Neutrophil (primary cell): Measurements from ENCODE around the gene DNAH11.
"Not testable (repeated sequence)": the region's sequence is repeated elsewhere in the genome, so short reads cannot be mapped to it uniquely, and the experiment has no call there.

Source experiments
- H3K27ac ChIP-seq: fragments of 200-600 bp; sonication (generic); 2 replicates; pipeline ENCODE4 v1.5.1; 2016; ENCODE audit warnings: mild to moderate bottlenecking, moderate library complexity
- H3K27me3 ChIP-seq: fragments of 200-600 bp; sonication (generic); 2 replicates; pipeline ENCODE4 v1.6.0; 2016; ENCODE audit warnings: mild to moderate bottlenecking
- H3K36me3 ChIP-seq: fragments of 200-600 bp; sonication (generic); 2 replicates; pipeline ENCODE4 v1.5.1; 2017
- H3K4me1 ChIP-seq, 2 experiments: fragments of 200-600 bp in 1 of 2; sonication (generic) in 1 of 2; 1 replicate in 1 of 2; 2 replicates in 1 of 2; pipeline versions ENCODE4 v1.5.1 to v1.6.1; 2013 to 2016; ENCODE audit warnings: low read depth in 1 of 2, low read length in 1 of 2, mild to moderate bottlenecking in 1 of 2, moderate library complexity in 1 of 2; ENCODE audit not compliant: control insufficient read depth in 1 of 2, insufficient read depth in 1 of 2
- H3K4me3 ChIP-seq, 2 experiments: fragments of 200-600 bp in 1 of 2; sonication (generic) in 1 of 2; 1 replicate in 1 of 2; 2 replicates in 1 of 2; pipeline ENCODE4 v1.5.1; 2013 to 2016; ENCODE audit warnings: low read depth in 1 of 2, low read length in 1 of 2, mild to moderate bottlenecking in 1 of 2, moderate library complexity in 1 of 2
- H3K9me3 ChIP-seq: fragments of 200-600 bp; sonication (generic); 2 replicates; pipeline ENCODE4 v1.5.1; 2016
- CTCF ChIP-seq: fragments of 200-600 bp; sonication (generic); IDR thresholded peaks from 2 replicates; pipeline ENCODE4 v1.5.1; 2016; ENCODE audit warnings: antibody characterized with exemption

The DNAH11 gene

DNA sequence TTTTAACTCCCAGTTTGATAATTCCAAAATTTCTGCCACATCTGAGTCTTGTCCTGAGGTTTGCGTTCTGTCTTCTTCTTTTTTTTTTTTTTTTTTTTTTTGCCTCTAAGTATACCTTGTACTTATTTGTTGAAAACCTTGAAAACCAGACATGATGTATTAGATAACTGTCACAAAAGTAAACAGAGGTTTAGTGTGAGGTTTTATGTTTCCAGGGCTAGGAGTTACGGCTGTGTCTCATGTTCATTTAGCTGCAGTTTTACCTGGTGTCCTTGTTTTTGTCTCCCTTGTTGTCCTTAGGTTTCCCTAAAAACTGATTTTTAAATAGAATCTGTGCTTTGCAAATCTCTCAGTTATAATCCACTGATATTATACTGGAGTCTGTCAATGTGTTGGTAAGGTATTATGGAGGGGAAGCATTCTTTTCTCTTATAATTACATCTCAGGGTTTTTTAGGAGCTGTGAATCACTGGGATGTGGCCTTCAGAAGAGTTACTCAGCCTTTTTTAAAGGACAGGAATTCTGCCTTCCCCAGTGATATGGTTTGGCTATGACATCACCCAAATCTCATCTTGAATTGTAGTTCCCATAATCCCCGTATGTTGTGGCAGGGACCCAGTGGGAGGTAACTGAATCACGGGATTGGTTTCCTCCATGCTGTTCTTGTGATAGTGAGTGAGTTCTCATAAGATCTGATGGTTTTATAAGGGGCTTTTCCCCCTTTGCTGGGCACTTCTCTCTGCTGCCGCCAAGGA, 307.9 kb downstream of the DNAH11 start:
- H3K27me3 ChIP-seq, result no peaks in the 10 kb centered on the region
- no peaks in the 10 kb centered on the region for H3K4me1 ChIP-seq
- no peaks in the 10 kb centered on the region for H3K36me3 ChIP-seq
- H3K27ac ChIP-seq, result no peak overlapping the region
- H3K4me3 ChIP-seq, result no peak overlapping the region
- H3K9me3 ChIP-seq, result no peaks in the 10 kb centered on the region
- no peak for TF ChIP-seq CTCF

- Histone ChIP-seq H3K9me3 (no peaks in the 10 kb centered on the region), H3K4me1 (no peaks in the 10 kb centered on the region), H3K27me3 (no peaks in the 10 kb centered on the region), H3K4me3 (no peak overlapping the region), H3K36me3 (no peaks in the 10 kb centered on the region), H3K27ac (no peak overlapping the region)
- no peak for TF ChIP-seq CTCF
These were observed 308.7 kb downstream of the DNAH11 start for GRCh38 chr7:21851559-21851967.

- H3K4me3 ChIP-seq, H3K36me3 ChIP-seq, H3K9me3 ChIP-seq, H3K27me3 ChIP-seq, H3K27ac ChIP-seq: not testable (repeated sequence)
- peaks cover 5 to 10% of the 10 kb centered on the region in 2 experiments for H3K4me1 ChIP-seq
These were observed 322.9 kb downstream of the DNAH11 start for GRCh38 chr7:21865631-21866204.

DNA sequence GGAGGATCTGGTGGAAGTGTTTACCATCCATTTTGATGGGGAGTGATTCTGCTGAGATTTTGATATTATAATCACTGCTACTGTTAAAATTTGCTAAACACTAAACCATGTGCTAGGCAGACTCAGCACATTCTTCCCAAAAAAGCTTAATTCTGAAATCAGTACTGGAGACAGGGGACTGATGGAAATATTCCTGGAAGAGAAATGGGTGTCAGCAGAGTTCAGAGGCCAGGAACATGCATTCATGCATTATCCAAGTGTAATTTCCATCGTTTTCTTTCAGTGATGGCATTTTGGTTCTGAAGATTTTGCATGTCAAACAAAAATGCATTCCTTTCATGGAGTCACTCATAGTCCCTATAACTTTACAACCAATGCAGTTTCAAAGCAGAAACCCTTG, 323.9 kb downstream of the DNAH11 start:
- no peak overlapping the region for H3K4me3 ChIP-seq
- no peak for TF ChIP-seq CTCF
- H3K27me3 ChIP-seq, result no peaks in the 10 kb centered on the region
- H3K4me1 ChIP-seq, result peaks cover 5 to 10% of the 10 kb centered on the region in 2 experiments
- H3K27ac ChIP-seq, result no peak overlapping the region
- no peaks in the 10 kb centered on the region for H3K9me3 ChIP-seq
- H3K36me3 ChIP-seq, result no peaks in the 10 kb centered on the region

DNA sequence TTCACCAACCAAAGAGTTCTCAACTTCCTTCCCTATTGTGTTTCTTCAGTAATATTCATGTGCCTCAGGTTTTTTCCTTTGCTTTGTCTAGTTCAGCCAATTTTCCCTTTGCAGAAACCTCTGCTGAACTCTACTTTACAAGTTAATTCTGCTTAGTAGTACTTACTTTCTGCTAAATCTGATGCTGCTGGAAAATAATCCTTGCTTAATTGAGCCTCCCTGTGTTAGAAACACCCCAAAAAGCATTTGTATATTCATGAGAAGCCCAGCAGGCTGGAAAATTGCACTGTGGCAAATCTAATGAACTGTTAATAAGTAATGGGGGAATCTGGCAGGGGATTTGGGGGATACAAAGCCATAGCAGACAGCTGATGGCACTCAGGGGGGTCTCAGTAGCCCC, 324.4 kb downstream of the DNAH11 start:
- Histone ChIP-seq H3K4me1 (peaks cover 5 to 10% of the 10 kb centered on the region in 2 experiments), H3K4me3 (no peak overlapping the region), H3K27me3 (no peaks in the 10 kb centered on the region), H3K27ac (no peak overlapping the region), H3K36me3 (no peaks in the 10 kb centered on the region), H3K9me3 (no peaks in the 10 kb centered on the region)
- no peak for TF ChIP-seq CTCF

- Histone ChIP-seq H3K27me3 (no peaks in the 10 kb centered on the region), H3K4me3 (no peak overlapping the region), H3K36me3 (no peaks in the 10 kb centered on the region), H3K27ac (no peak overlapping the region), H3K4me1 (peaks cover 5 to 10% of the 10 kb centered on the region in 2 experiments), H3K9me3 (no peaks in the 10 kb centered on the region)
- no peak for TF ChIP-seq CTCF
These were observed 325.2 kb downstream of the DNAH11 start for GRCh38 chr7:21867816-21868575.
